Suprapubic skin (tissue), 3 donors: ENCODE results near the gene SOHLH1.

Experiments used
- POLR2A ChIP-seq, 2 donors: fragments of 450-650 bp; IDR thresholded peaks; one replicate each; pipeline ENCODE4 v1.6.1; 2017; ENCODE audit warnings: antibody characterized with exemption in 2 of 2, mild to moderate bottlenecking in 2 of 2, moderate library complexity in 2 of 2
- TF ChIP-seq, protein P1 (sequence below), 2 donors: fragments of 200-600 bp in 1 of 2; fragments of 450-650 bp in 1 of 2; sonication (generic) in 1 of 2; IDR thresholded peaks; one replicate each; pipeline ENCODE4 v1.5.1; 2016 to 2019; ENCODE audit warnings: antibody characterized with exemption in 2 of 2, mild to moderate bottlenecking in 1 of 2, moderate library complexity in 1 of 2

DNA sequence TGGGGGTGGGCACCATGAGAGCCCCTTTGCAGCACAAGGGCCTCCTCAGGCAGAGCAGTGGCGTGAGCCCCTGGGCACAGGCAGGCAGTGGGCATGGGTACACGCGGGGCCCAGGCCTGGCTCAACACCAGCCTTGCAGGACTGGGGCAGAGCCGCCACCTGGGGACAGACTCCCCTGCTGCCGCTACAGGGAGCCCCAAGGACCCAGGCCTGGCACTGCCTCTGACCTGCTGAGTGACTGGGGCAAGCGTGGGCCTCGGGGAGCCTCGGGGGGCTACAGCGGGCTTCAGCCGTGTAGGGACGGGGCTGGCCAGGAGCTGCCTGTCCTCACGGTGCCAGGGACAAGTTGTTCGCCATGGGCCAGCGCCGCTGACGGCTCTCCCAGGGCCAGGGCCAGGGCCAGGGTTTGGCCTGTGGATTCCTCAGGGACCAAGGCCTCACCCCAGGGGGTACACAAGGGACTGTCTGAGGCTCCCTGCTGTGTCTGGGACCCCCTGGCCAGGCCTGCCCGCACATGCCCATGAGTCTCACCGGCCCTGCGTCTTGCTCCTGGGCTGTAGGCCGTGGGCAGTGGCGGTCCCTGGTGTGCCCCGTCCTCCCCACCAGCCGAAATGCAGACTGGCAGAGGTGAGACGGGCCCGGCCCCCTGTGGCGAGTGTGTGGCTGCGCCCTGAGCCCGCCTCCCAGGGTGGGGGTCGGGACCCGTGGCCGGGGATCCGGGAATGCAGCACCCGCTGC, 45.2 kb upstream of the SOHLH1 start:
- TF ChIP-seq POLR2A (IDR thresholded peaks at IDR 0.05), result no peak
- TF ChIP-seq, protein P1, sequence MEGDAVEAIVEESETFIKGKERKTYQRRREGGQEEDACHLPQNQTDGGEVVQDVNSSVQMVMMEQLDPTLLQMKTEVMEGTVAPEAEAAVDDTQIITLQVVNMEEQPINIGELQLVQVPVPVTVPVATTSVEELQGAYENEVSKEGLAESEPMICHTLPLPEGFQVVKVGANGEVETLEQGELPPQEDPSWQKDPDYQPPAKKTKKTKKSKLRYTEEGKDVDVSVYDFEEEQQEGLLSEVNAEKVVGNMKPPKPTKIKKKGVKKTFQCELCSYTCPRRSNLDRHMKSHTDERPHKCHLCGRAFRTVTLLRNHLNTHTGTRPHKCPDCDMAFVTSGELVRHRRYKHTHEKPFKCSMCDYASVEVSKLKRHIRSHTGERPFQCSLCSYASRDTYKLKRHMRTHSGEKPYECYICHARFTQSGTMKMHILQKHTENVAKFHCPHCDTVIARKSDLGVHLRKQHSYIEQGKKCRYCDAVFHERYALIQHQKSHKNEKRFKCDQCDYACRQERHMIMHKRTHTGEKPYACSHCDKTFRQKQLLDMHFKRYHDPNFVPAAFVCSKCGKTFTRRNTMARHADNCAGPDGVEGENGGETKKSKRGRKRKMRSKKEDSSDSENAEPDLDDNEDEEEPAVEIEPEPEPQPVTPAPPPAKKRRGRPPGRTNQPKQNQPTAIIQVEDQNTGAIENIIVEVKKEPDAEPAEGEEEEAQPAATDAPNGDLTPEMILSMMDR (IDR thresholded peaks at IDR 0.05), result no peak
